HCT116 (cell line): Measurements from ENCODE around the gene ASB6.

Source experiments
- ATF3 ChIP-seq: IDR thresholded peaks from 2 replicates; pipeline ENCODE4 v1.6.1; 2012
- CEBPB ChIP-seq: IDR thresholded peaks from 2 replicates; pipeline ENCODE4 v1.6.1; 2012; ENCODE audit warnings: low read depth
- CTCF ChIP-seq, 3 experiments: fragments of 200-600 bp in 1 of 3; sonication (generic) in 1 of 3; IDR thresholded peaks in 2 of 3; conservative IDR thresholded peaks in 1 of 3; 2 replicates each; pipeline ENCODE4 v1.5.1; 2012 to 2017; ENCODE audit warnings: low read depth in 2 of 3, low read length in 2 of 3, antibody characterized with exemption in 1 of 3, borderline replicate concordance in 1 of 3, control low read depth in 1 of 3, mild to moderate bottlenecking in 1 of 3, mixed read lengths in 1 of 3, mixed run types in 1 of 3, moderate library complexity in 1 of 3; ENCODE audit not compliant: insufficient read depth in 1 of 3
- ELF1 ChIP-seq: IDR thresholded peaks from 2 replicates; pipeline ENCODE4 v1.6.1; 2012; ENCODE audit warnings: low read depth, borderline replicate concordance
- FOSL1 ChIP-seq: IDR thresholded peaks from 2 replicates; pipeline ENCODE4 v1.6.1; 2012; ENCODE audit warnings: low read depth
- POLR2A ChIP-seq: IDR thresholded peaks from 2 replicates; pipeline ENCODE4 v1.7.0; 2011; ENCODE audit warnings: borderline replicate concordance; ENCODE audit not compliant: insufficient read depth, insufficient read length; ENCODE audit errors: extremely low read depth
- SP1 ChIP-seq: IDR thresholded peaks from 2 replicates; pipeline ENCODE4 v1.6.1; 2012; ENCODE audit warnings: low read depth
- TCF7L2 ChIP-seq: IDR thresholded peaks from 2 replicates; pipeline ENCODE4 v1.7.0; 2011; ENCODE audit warnings: borderline replicate concordance, inconsistent platforms; ENCODE audit not compliant: insufficient read depth, insufficient read length; ENCODE audit errors: extremely low read depth
- YY1 ChIP-seq: IDR thresholded peaks from 2 replicates; pipeline ENCODE4 v1.6.1; 2011; ENCODE audit warnings: low read length, low read depth, moderate library complexity, mild to moderate bottlenecking; ENCODE audit not compliant: insufficient replicate concordance; ENCODE audit errors: extremely low read depth

- TF ChIP-seq CTCF (IDR thresholded peaks at IDR 0.05 in 2 of 3, conservative IDR thresholded peaks at IDR 0.05 in 1 of 3; ENCODE audit: borderline replicate concordance in 1 of 3, insufficient read depth in 1 of 3, low read depth in 2 of 3, low read length in 2 of 3) (no peak), TCF7L2 (no peak), FOSL1 (no peak), CEBPB (no peak), ATF3 (no peak), YY1 (no peak), ELF1 (no peak), POLR2A (no peak), SP1 (no peak)
Observed at GRCh38 chr9:129682381-129682780, 40.4 kb upstream of the ASB6 start.
